Mesenchymal stem cell (in vitro differentiated cells and primary cell): ENCODE results near the gene PRKRIP1.

Experiments used
- DNase-seq: peaks from one replicate; pipeline ENCODE4 v3.0.0-alpha.2; 2013
- H2AFZ ChIP-seq: one replicate; pipeline ENCODE4 v1.6.1; 2013; ENCODE audit warnings: low read depth, mild to moderate bottlenecking, control low read depth, inconsistent platforms, low read length, moderate library complexity
- H2AK5ac ChIP-seq: 2 replicates; pipeline ENCODE4 v1.6.1; 2013; ENCODE audit warnings: low read length, moderate library complexity, mild to moderate bottlenecking, inconsistent platforms; ENCODE audit not compliant: severe bottlenecking
- H2BK120ac ChIP-seq: one replicate; pipeline ENCODE4 v1.6.1; 2013; ENCODE audit warnings: low read depth, mild to moderate bottlenecking, inconsistent platforms, low read length, moderate library complexity
- H2BK12ac ChIP-seq, 2 experiments: one replicate each; pipeline ENCODE4 v1.6.1; 2013; ENCODE audit warnings: inconsistent platforms in 2 of 2, low read length in 2 of 2, mild to moderate bottlenecking in 2 of 2, moderate library complexity in 2 of 2, control low read depth in 1 of 2
- H2BK15ac ChIP-seq: one replicate; pipeline ENCODE4 v1.6.1; 2013; ENCODE audit warnings: mild to moderate bottlenecking, low read depth, inconsistent platforms; ENCODE audit not compliant: poor library complexity, severe bottlenecking
- H2BK5ac ChIP-seq: 2 replicates; pipeline ENCODE4 v1.6.1; 2013; ENCODE audit warnings: low read depth, mild to moderate bottlenecking, low read length, control low read depth, inconsistent platforms; ENCODE audit not compliant: poor library complexity, severe bottlenecking
- H3K14ac ChIP-seq, 2 experiments: one replicate each; pipeline ENCODE4 v1.6.1; 2013; ENCODE audit warnings: inconsistent platforms in 2 of 2, low read length in 2 of 2, control low read depth in 1 of 2, mild to moderate bottlenecking in 1 of 2, moderate library complexity in 1 of 2
- H3K18ac ChIP-seq, 2 experiments: one replicate each; pipeline ENCODE4 v1.6.1; 2013; ENCODE audit warnings: inconsistent platforms in 2 of 2, low read length in 2 of 2, control low read depth in 1 of 2, low read depth in 1 of 2, mild to moderate bottlenecking in 1 of 2
- H3K23ac ChIP-seq, 2 experiments: one replicate each; pipeline ENCODE4 v1.6.1; 2013; ENCODE audit warnings: inconsistent platforms in 2 of 2, low read length in 2 of 2, mild to moderate bottlenecking in 2 of 2, moderate library complexity in 2 of 2, control low read depth in 1 of 2
- H3K27ac ChIP-seq: 2 replicates; pipeline ENCODE4 v1.5.1; 2013; ENCODE audit warnings: mild to moderate bottlenecking, moderate library complexity, low read length, control low read depth, inconsistent platforms; ENCODE audit not compliant: poor library complexity, severe bottlenecking
- H3K27me3 ChIP-seq, 2 experiments: 2 replicates each; pipeline versions ENCODE4 v1.6.1 to v1.7.0; 2013; ENCODE audit warnings: low read length in 2 of 2, mild to moderate bottlenecking in 2 of 2, moderate library complexity in 2 of 2, control low read depth in 1 of 2, inconsistent platforms in 1 of 2; ENCODE audit not compliant: control insufficient read depth in 1 of 2, insufficient read depth in 1 of 2
- H3K36me3 ChIP-seq, 2 experiments: 2 replicates each; pipeline versions ENCODE4 v1.6.1 to v1.7.0; 2013; ENCODE audit warnings: low read length in 2 of 2, control low read depth in 1 of 2, inconsistent platforms in 1 of 2, low read depth in 1 of 2, mild to moderate bottlenecking in 1 of 2; ENCODE audit not compliant: insufficient read depth in 2 of 2, control insufficient read depth in 1 of 2
- H3K4ac ChIP-seq, 2 experiments: one replicate each; pipeline ENCODE4 v1.6.1; 2013; ENCODE audit warnings: inconsistent platforms in 2 of 2, low read length in 2 of 2, mild to moderate bottlenecking in 2 of 2, moderate library complexity in 2 of 2, control low read depth in 1 of 2, low read depth in 1 of 2
- H3K4me1 ChIP-seq: 2 replicates; pipeline ENCODE4 v1.6.1; 2013; ENCODE audit warnings: low read depth, low read length, control low read depth; ENCODE audit not compliant: control insufficient read depth, insufficient read depth
- H3K4me2 ChIP-seq: 2 replicates; pipeline ENCODE4 v1.6.1; 2013; ENCODE audit warnings: low read length, mild to moderate bottlenecking, inconsistent platforms; ENCODE audit not compliant: poor library complexity, severe bottlenecking
- H3K4me3 ChIP-seq, 2 experiments: 2 replicates each; pipeline versions ENCODE4 v1.5.1 to v1.7.0; 2013; ENCODE audit warnings: low read length in 2 of 2, mild to moderate bottlenecking in 2 of 2, control low read depth in 1 of 2, low read depth in 1 of 2; ENCODE audit not compliant: insufficient read depth in 1 of 2
- H3K79me1 ChIP-seq: replicated peaks from 2 replicates; pipeline ENCODE4 v1.6.1; 2013; ENCODE audit warnings: mild to moderate bottlenecking, control low read depth, low read length, inconsistent platforms; ENCODE audit not compliant: poor library complexity, severe bottlenecking
- H3K9ac ChIP-seq: 2 replicates; pipeline ENCODE4 v1.7.0; 2013; ENCODE audit warnings: mild to moderate bottlenecking, low read length, moderate library complexity
- H3K9me3 ChIP-seq: 2 replicates; pipeline ENCODE4 v1.7.0; 2013; ENCODE audit warnings: mild to moderate bottlenecking, low read length; ENCODE audit not compliant: control insufficient read depth
- H4K8ac ChIP-seq: one replicate; pipeline ENCODE4 v1.6.1; 2013; ENCODE audit warnings: inconsistent platforms, mild to moderate bottlenecking, low read length, moderate library complexity
- H4K91ac ChIP-seq: one replicate; pipeline ENCODE4 v1.6.1; 2013; ENCODE audit warnings: mild to moderate bottlenecking, low read length, inconsistent platforms
- WGBS: methylation state at CpG from one replicate; pipeline ENCODE4 v1.1.7; 2013; ENCODE audit warnings: mixed read lengths; 5-methylcytosine and 5-hydroxymethylcytosine counted together

PRKRIP1 gene

DNA sequence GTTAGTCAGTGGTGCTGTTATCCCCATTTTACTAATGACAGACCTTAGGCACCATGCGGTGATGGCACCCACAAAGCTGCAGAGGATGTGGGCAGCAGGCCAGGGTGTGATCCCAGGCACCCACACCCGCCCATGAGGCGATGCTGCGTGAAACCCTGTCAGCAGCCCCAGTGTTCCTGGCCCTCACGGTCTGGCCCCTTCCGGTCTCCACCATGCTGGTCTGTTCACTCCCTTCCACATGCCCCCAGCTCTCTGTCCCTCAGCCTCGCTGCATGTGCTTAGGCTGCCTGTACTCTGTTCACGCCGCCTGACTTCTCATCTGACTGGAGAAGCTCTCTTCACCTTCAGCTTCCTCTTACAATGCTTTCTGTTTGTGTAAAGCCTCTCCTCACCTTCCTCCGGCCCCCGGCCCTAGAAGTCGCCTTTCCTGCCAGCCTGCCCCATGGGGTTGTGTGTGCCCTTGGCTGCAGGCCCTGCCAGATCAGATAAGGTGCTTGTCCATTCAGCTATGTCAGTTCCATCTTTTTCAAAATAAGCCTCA, 19.6 kb downstream of the PRKRIP1 start:
- no peak overlapping the region for H4K91ac ChIP-seq
- DNase-seq: no peak
- H3K36me3 ChIP-seq: peaks cover 62 to 85% of the 10 kb centered on the region in 2 experiments
- no peak overlapping the region for H3K4ac ChIP-seq
- no peak overlapping the region for H2AFZ ChIP-seq
- no peak overlapping the region for H3K4me2 ChIP-seq
- peaks cover 37% of the 10 kb centered on the region for H3K79me1 ChIP-seq
- no peak overlapping the region for H3K14ac ChIP-seq
- no peak overlapping the region for H2BK15ac ChIP-seq
- H3K27ac ChIP-seq: no peak overlapping the region
- H2BK12ac ChIP-seq: no peak overlapping the region
- no peak overlapping the region for H2AK5ac ChIP-seq
- H3K23ac ChIP-seq: no peak overlapping the region
- H3K18ac ChIP-seq: no peak overlapping the region
- H3K27me3 ChIP-seq: no peaks in the 10 kb centered on the region
- H4K8ac ChIP-seq: no peak overlapping the region
- H3K4me1 ChIP-seq: no peaks in the 10 kb centered on the region
- no peak overlapping the region for H3K9ac ChIP-seq
- H2BK120ac ChIP-seq: no peak overlapping the region
- WGBS: 95% methylated on average over 12 of the region's 12 CpGs
- H3K4me3 ChIP-seq: no peak overlapping the region
- no peak overlapping the region for H2BK5ac ChIP-seq
- H3K9me3 ChIP-seq: no peaks in the 10 kb centered on the region

DNA sequence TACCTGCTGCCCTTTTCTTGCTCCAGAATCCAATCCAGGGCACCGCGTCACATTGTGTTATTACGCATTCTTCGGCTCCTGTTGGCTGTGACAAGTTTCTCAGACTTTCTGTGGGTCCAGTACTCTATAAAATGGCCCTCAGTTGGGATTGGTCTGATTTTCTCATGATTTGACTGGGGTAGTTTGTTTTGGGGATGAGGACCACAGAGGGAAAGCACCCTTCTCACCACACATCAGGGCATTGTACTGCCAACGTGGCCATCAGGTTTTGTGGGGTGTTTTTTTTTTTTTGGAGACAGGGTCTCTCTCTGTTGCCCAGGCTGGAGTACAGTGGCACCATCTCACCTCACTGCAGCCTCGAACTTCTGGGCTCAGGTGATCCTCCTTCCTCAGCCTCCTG, 20.2 kb downstream of the PRKRIP1 start:
- no peak overlapping the region for H3K4me3 ChIP-seq

GRCh38 chr7:102417105-102417504, 20.9 kb downstream of the PRKRIP1 start:
- WGBS: 100% methylated on average over 2 of the region's 3 CpGs
- Histone ChIP-seq H2BK120ac (no peak overlapping the region), H3K14ac (no peak overlapping the region), H3K4me3 (no peak overlapping the region), H3K27ac (no peak overlapping the region), H4K8ac (no peak overlapping the region), H4K91ac (no peak overlapping the region), H3K18ac (no peak overlapping the region), H3K4me1 (no peaks in the 10 kb centered on the region), H3K4me2 (no peak overlapping the region), H3K9ac (no peak overlapping the region), H2BK5ac (no peak overlapping the region), H3K27me3 (no peaks in the 10 kb centered on the region), H3K4ac (no peak overlapping the region), H3K36me3 (peaks cover 57 to 84% of the 10 kb centered on the region in 2 experiments), H2BK15ac (no peak overlapping the region), H3K23ac (no peak overlapping the region), H3K9me3 (no peaks in the 10 kb centered on the region), H2BK12ac (no peak overlapping the region), H2AK5ac (no peak overlapping the region), H3K79me1 (peaks cover 33% of the 10 kb centered on the region), H2AFZ (no peak overlapping the region)
- DNase-seq: no peak

More for the DNA sequence above, 20.2 kb downstream of the PRKRIP1 start:
- Histone ChIP-seq H3K4ac (no peak overlapping the region), H2BK120ac (no peak overlapping the region), H3K79me1 (peaks cover 36% of the 10 kb centered on the region), H3K27ac (no peak overlapping the region), H3K23ac (no peak overlapping the region), H3K4me1 (no peaks in the 10 kb centered on the region), H3K9ac (no peak overlapping the region), H2BK15ac (no peak overlapping the region), H3K4me2 (no peak overlapping the region), H3K14ac (no peak overlapping the region), H4K91ac (no peak overlapping the region), H3K18ac (no peak overlapping the region), H3K27me3 (no peaks in the 10 kb centered on the region), H3K9me3 (no peaks in the 10 kb centered on the region), H3K36me3 (peaks cover 61 to 85% of the 10 kb centered on the region in 2 experiments), H2BK5ac (no peak overlapping the region), H2BK12ac (no peak overlapping the region), H2AFZ (no peak overlapping the region), H4K8ac (no peak overlapping the region), H2AK5ac (no peak overlapping the region)
- 99% methylated on average over 5 of the region's 6 CpGs for WGBS
- DNase-seq: no peak

GRCh38 chr7:102418592-102418991, 22.4 kb downstream of the PRKRIP1 start:
- Histone ChIP-seq H2BK5ac (no peak overlapping the region), H3K14ac (no peak overlapping the region), H3K27me3 (no peaks in the 10 kb centered on the region), H2BK120ac (no peak overlapping the region), H3K23ac (no peak overlapping the region), H2BK15ac (no peak overlapping the region), H3K27ac (no peak overlapping the region), H2AFZ (no peak overlapping the region), H4K91ac (no peak overlapping the region), H3K36me3 (peaks cover 49 to 81% of the 10 kb centered on the region in 2 experiments), H3K9ac (no peak overlapping the region), H3K4me2 (no peak overlapping the region), H2AK5ac (no peak overlapping the region), H4K8ac (no peak overlapping the region), H3K4me1 (no peaks in the 10 kb centered on the region), H3K18ac (no peak overlapping the region), H3K4me3 (no peak overlapping the region), H3K9me3 (no peaks in the 10 kb centered on the region), H3K79me1 (peaks cover 25% of the 10 kb centered on the region), H3K4ac (no peak overlapping the region), H2BK12ac (no peak overlapping the region)
- WGBS: 95% methylated on average over 5 of the region's 5 CpGs
- no peak for DNase-seq
